ENCODE data around the gene TOGARAM2.

- TF ChIP-seq MZF1 (tag by site-specific recombination; IDR thresholded peaks at IDR 0.05; ENCODE audit: borderline replicate concordance) (no peak), CTCF (tag by site-specific recombination; IDR thresholded peaks at IDR 0.05) (no peak), BCL11A (tag by site-specific recombination; IDR thresholded peaks at IDR 0.05; ENCODE audit: low read depth) (no peak), ZNF211 (tag by site-specific recombination; IDR thresholded peaks at IDR 0.05; ENCODE audit: low read depth) (no peak), GFI1B (tag by site-specific recombination; IDR thresholded peaks at IDR 0.05) (no peak), ZBTB8A (tag by site-specific recombination; IDR thresholded peaks at IDR 0.05) (no peak), ZNF768 (tag by site-specific recombination; IDR thresholded peaks at IDR 0.05) (no peak), REST (tag by site-specific recombination; IDR thresholded peaks at IDR 0.05) (no peak), INSM2 (tag by site-specific recombination; IDR thresholded peaks at IDR 0.05) (no peak), PBX3 (CRISPR knock-in tag; IDR thresholded peaks at IDR 0.05) (no peak)
Observed at GRCh38 chr2:29059624-29060023, 78.5 kb downstream of the TOGARAM2 start.
